ENCODE data around the gene SRSF7. TPM values are rescaled to one million over a fixed set of nuclear protein-coding genes. Genes with fewer than 3 reads are reported as not detected.
"Not testable (repeated sequence)": the region's sequence is repeated elsewhere in the genome, so short reads cannot be mapped to it uniquely, and the experiment has no call there.

The SRSF7 gene
- polyA plus RNA-seq, 1 donor: 256 TPM

DNA sequence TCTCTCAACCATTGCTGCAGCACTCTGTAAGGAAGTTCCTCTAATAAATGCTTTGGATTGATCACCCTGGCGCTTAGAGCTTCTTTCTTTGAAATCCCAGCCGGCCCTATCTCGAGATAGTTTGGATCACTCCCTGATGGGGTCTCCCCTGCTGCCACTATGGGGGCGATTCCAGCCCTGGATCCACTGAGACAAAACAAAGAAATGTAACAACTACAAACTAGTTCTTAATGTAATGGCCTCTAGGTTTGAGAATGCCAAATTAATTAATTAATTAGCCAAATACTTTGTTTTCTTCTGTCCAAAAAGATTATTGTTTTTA is 15.2 kb downstream of the SRSF7 start:
- DNase-seq: no peak

- no peak for DNase-seq
Observed at GRCh38 chr2:38734299-38735058, 16.7 kb downstream of the SRSF7 start.

- DNase-seq: no peak
Observed at GRCh38 chr2:38733300-38733971, 17.7 kb downstream of the SRSF7 start.

GRCh38 chr2:38731684-38732221 is 19.4 kb downstream of the SRSF7 start:
- no peak for DNase-seq

DNA sequence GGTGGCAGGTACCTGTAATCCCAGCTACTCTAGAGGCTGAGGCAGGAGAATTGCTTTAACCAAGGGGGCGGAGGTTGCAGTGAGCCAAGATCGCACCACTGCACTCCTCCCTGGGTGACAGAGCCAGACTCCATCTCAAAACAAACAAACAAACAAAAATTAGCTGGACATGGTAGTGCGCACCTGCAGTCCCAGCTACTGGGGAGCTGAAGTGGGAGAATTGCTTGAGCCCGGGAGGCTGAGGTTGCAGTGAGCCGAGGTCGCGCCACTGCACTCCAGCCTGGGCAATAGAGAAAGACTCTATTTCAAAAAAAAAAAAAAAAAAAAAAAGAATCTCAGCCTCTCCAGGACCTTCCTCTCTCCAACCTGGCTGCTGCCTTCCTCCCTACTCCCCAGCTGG is 20.1 kb downstream of the SRSF7 start:
- no peak for DNase-seq

- no peak for DNase-seq
Observed at GRCh38 chr2:38728694-38729093, 22.5 kb downstream of the SRSF7 start.

DNA sequence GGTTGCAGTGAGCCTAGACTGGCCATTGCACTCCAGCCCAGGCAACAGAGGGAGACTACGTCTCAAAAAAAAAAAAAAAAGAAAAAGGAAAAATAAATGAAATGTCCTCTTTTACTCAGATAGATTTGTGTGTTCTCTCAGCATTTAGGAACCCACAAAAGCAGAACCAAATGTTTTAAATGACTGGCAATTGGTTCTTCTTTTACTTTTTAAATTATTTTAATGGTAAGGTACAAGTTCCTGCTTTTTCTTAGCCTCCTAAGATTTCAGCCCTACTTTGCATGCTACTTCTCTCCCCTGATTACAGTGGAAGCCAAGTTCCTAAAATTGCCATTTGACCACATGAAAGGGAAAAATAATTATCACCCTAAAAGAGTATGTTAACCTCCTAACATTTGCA is 23.5 kb downstream of the SRSF7 start:
- no peak for DNase-seq

- no peak for DNase-seq
Observed at GRCh38 chr2:38723173-38723572, 28.0 kb downstream of the SRSF7 start.

DNA sequence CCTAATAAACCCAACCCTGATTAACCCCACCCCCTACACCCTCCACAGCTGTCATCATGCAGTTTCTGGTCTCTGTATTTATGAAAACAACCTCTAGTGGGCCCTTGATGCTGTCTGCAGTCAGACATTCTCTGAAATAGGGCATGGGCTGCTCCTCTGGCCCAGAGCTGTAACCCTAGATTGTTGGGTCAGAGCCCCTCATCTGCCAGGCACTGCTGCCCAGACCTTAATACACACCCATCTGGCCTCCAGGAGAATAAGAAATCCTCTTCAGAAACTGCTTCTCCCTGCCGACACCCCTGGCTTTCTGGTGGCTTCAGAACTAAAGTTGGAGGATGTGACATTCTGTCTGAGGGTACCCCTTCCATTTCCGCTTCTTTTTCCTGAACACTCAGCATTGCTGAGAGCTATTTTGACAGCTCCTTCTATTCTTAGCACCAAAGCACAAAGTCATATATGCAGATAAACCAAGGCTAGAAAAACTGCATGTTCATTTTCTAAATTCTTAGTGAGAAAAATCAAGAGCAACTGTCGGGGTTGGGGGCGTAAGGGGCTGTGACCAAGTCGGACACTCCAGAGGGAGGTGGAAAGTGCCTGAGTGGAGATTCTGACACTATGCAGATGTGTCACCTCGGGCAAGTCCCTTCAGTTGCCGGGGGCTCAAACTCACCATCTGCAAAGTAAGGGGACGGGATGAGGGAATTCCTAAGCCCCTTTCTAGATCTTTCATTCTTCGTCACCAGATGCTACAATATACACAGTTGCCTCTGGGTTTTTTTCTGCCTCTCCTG is 28.7 kb downstream of the SRSF7 start:
- no peak for DNase-seq

DNA sequence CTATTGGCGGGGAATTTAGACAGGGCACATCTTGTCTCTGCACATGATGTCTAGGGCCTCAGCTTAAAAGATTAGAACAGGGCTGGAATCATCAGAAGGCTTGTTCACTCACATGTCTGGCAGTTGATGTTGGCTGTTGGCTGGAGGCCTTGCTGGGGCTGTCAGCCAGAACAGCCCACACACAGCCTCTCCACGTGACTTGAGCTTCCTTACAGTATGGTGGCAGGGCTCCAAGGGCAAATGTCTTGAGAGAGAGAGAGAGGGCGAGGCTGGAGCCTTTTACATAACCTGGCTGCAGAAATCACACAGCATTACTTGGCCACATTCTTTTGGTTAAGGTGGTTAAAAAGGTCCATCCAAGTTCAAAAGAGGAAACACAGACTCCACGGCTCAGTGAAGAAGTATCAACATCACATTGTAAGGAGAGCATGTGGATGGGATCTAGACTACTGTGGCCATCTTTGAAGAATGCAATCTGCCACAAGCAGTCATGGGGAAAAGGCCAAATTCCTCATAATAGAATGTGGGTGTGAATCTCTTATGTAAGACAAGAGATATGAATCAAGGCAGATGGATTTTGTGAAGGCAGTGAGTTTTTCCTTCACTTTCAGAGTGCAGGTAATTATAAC is 30.4 kb downstream of the SRSF7 start:
- no peak for DNase-seq

DNA sequence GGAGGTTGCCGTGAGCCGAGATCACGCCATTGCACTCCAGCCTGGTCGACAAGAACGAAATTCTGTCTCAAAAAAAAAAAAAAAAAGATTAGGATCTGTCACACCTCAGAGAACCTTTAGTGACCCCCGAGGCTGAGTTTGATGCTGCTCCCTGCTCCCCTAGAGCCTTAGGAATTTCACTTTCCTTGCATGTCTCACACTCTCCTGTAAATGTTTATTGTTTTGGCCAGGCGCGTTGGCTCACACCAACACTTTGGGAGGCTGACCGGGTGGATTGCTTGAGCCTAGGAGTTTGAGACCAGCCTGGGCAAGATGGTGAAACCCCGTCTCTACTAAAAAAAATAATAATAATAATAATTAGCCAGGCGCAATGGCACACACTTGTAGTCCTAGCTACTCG is 31.5 kb downstream of the SRSF7 start:
- DNase-seq: no peak

- no peak for DNase-seq
Observed at GRCh38 chr2:38718601-38719000, 32.6 kb downstream of the SRSF7 start.

DNA sequence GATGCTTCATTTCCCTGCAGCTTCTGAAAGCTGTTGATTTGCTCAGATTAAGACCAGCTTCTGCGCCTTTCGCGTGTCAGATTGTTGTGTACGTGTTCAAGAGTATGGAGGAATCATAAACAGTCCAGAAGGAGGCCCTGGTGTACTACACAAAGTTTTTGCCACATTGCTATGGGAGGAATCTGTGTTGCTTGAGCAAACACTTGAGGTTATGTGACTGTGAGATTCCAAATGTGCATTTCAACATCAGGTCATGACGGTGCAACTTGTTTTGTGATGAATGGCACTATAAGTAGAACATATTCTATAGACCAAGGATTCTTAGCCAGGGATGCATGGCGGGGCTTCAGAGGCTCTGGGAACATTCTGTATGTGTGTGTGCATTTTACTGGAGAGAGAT is 35.0 kb downstream of the SRSF7 start:
- DNase-seq: no peak

DNA sequence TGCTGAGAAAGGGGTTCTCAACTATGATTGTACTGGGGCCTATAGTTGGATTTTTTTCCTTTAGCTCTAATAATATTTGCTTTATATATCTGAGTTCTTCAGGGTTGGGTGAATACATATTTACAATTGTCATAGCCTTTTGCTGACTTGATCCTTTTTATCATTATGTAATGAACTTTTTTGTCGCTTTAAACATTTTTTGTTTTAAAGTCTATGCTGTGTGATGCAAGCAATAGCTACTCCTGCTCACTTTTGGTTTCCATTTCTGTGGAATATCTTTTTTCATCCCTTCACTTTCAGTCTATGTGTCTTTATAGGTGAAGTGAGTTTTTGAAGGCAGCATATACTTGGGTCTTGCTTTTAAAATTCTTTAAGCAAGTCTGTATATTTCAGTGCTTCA is 36.2 kb downstream of the SRSF7 start:
- DNase-seq: not testable (repeated sequence)

GRCh38 chr2:38713338-38713737 is 37.8 kb downstream of the SRSF7 start:
- no peak for DNase-seq

GRCh38 chr2:38712871-38713270 is 38.3 kb downstream of the SRSF7 start:
- DNase-seq: no peak

DNA sequence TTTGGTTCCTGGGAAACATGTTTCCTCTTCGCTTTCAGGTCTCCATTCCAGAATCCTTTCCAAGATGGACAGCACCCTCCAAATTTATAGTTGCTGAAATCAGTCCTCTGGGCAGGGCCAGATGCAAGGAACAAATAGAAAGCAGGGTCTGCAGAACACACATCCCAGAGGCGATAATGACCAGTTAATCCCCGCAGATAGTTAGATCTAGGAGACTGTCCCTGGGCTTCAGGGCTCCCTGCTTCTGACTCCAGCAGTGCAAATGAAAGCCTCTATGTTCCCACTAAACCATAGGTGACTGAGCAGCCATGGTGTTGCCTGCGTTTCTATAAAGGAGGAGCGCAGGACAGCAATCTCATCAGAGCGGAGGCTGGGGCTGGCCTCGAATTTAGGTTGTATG is 38.7 kb downstream of the SRSF7 start:
- no peak for DNase-seq

- DNase-seq: no peak
Observed at GRCh38 chr2:38711558-38711957, 39.6 kb downstream of the SRSF7 start.

GRCh38 chr2:38709567-38710194 is 41.5 kb downstream of the SRSF7 start:
- DNase-seq: no peak

DNA sequence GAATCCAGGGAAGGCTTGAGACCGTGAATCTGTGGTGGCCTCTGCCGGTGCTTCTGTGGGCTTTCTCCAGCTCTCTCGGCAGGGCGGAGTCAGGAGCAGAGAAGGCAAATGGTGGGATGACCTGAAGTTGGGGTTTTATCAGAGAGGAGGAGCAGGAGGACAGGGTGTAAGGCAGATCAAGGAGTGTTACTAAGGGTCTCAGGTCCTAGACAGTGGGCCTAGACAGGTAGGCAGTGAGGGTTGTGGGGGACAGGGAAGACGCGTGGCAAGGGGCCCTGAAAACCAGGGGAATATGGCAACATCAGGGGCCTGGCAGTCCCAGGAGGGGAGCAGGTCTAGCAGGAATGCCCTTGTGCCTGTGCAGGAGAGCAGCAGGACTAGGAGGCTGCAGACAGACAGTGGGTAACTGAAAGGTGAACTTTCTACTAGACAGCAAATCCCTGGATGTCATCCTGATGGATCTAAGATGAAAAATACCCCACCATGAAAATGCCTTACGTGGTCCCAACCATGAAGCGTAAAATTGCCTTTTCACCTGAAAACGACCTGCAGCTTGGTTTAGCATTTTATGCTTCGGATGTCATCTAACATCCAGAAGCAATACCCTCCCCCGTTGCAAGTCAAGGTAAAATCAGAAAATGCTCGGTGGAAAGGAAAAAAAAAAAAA is 42.1 kb downstream of the SRSF7 start:
- no peak for DNase-seq

GRCh38 chr2:38708491-38708890 is 42.7 kb downstream of the SRSF7 start:
- DNase-seq: not testable (repeated sequence)

Data from left kidney (tissue), 2 donors.